Astrocyte (in vitro differentiated cells and primary cell): ENCODE results near the gene IL25.

Experiments
- CTCF ChIP-seq: IDR thresholded peaks from 2 replicates; pipeline ENCODE4 v1.5.1; 2011; ENCODE audit warnings: low read depth, mild to moderate bottlenecking, inconsistent platforms, low read length, moderate library complexity; ENCODE audit not compliant: insufficient read depth
- EZH2 ChIP-seq: IDR thresholded peaks from 2 replicates; pipeline ENCODE4 v1.6.1; 2012; ENCODE audit warnings: mild to moderate bottlenecking, low read length, inconsistent platforms; ENCODE audit not compliant: insufficient read depth

GRCh38 chr14:23326491-23327332, 45.9 kb upstream of the IL25 start:
- TF ChIP-seq CTCF (no peak), EZH2 (no peak)
